ENCODE data around the gene FAM110D. TPM values are rescaled to one million over a fixed set of nuclear protein-coding genes. Genes with fewer than 3 reads are reported as not detected.

The FAM110D gene
- total and polyA plus RNA-seq, 2 donors (not counting 1 experiment from before 2014, with no cell fraction given) = not detected

- H2AFZ ChIP-seq (ENCODE audit: insufficient read depth, low read depth, low read length, poor library complexity, severe bottlenecking) = no peak overlapping the region
- no peaks in the 10 kb centered on the region for H3K79me2 ChIP-seq (ENCODE audit: control insufficient read depth, insufficient read depth, low read length)
- H3K4me1 ChIP-seq (ENCODE audit: control insufficient read depth in 2 of 2, insufficient read depth in 2 of 2, low read length in 2 of 2) = no peaks in the 10 kb centered on the region
- no peaks in the 10 kb centered on the region for H3K9me3 Mint-ChIP-seq (ENCODE audit: insufficient read depth)
- no peak for DNase-seq
- no peak overlapping the region for H3K4me3 Mint-ChIP-seq
- no peaks in the 10 kb centered on the region for H3K9me3 ChIP-seq (ENCODE audit: control extremely low read depth in 1 of 3, control insufficient read depth in 2 of 3, insufficient read depth in 1 of 3, low read length in 2 of 3)
- no peak overlapping the region for H3K4me2 ChIP-seq (replicated peaks; ENCODE audit: low read depth, low read length, poor library complexity, severe bottlenecking)
- no peaks in the 10 kb centered on the region for H3K27me3 ChIP-seq (replicated peaks in 1 of 4; ENCODE audit: control extremely low read depth in 1 of 4, control insufficient read depth in 3 of 4, insufficient read depth in 4 of 4, low read length in 3 of 4)
- peaks cover 6% of the 10 kb centered on the region for H3K27me3 Mint-ChIP-seq
- no peaks in the 10 kb centered on the region for H4K20me1 ChIP-seq (ENCODE audit: control insufficient read depth, insufficient read depth, low read length, poor library complexity, severe bottlenecking)
- no peak overlapping the region for H3K27ac ChIP-seq (ENCODE audit: low read length in 2 of 2)
- H3K4me1 Mint-ChIP-seq = no peaks in the 10 kb centered on the region
- H3K4me3 ChIP-seq (ENCODE audit: control extremely low read depth in 1 of 5, extremely low read depth in 1 of 5, insufficient read depth in 1 of 5, low read depth in 2 of 5, low read length in 4 of 5) = no peak overlapping the region
- no peak overlapping the region for H3K27ac Mint-ChIP-seq
- no peaks in the 10 kb centered on the region for H3K36me3 ChIP-seq (replicated peaks in 1 of 2; ENCODE audit: control extremely low read depth in 1 of 2, control insufficient read depth in 1 of 2, extremely low read depth in 1 of 2, insufficient read depth in 2 of 2, low read length in 1 of 2)
- intact Hi-C loops (cut with micrococcal nuclease) = no loop called here
- TF ChIP-seq EZH2 (IDR thresholded peaks at IDR 0.05; ENCODE audit: borderline replicate concordance, insufficient read depth, low read depth, low read length, poor library complexity, severe bottlenecking) = no peak
- WGBS (ENCODE audit: insufficient coverage) = 91% methylated on average over 6 of the region's 9 CpGs
- no peak overlapping the region for H3K9ac ChIP-seq (ENCODE audit: low read length)
- ChIA-PET CTCF (interaction anchor here (0.9 to 1.9 kb wide), 4 partner anchors 30 to 214 kb away, joined by 3 to 8 read pairs (median 4); partner anchors contain the start of genes CEP85 and ZNF593OS), POLR2A (no interaction called here)
- ATAC-seq (ENCODE audit: low read depth) = no peak
These were observed 44.9 kb downstream of the FAM110D start for GRCh38 chr1:26203642-26204318.

GRCh38 chr1:26210147-26210870 is 51.4 kb downstream of the FAM110D start:
- POLR2A ChIA-PET = no interaction called here
- H3K4me1 Mint-ChIP-seq = no peaks in the 10 kb centered on the region
- Histone ChIP-seq H3K9ac (ENCODE audit: low read length) (no peak overlapping the region), H3K4me1 (ENCODE audit: control insufficient read depth in 2 of 2, insufficient read depth in 2 of 2, low read length in 2 of 2) (no peaks in the 10 kb centered on the region), H3K4me3 (ENCODE audit: control extremely low read depth in 1 of 5, extremely low read depth in 1 of 5, insufficient read depth in 1 of 5, low read depth in 2 of 5, low read length in 4 of 5) (no peak overlapping the region), H3K79me2 (ENCODE audit: control insufficient read depth, insufficient read depth, low read length) (no peaks in the 10 kb centered on the region), H3K4me2 (replicated peaks; ENCODE audit: low read depth, low read length, poor library complexity, severe bottlenecking) (no peak overlapping the region), H3K36me3 (replicated peaks in 1 of 2; ENCODE audit: control extremely low read depth in 1 of 2, control insufficient read depth in 1 of 2, extremely low read depth in 1 of 2, insufficient read depth in 2 of 2, low read length in 1 of 2) (no peaks in the 10 kb centered on the region), H4K20me1 (ENCODE audit: control insufficient read depth, insufficient read depth, low read length, poor library complexity, severe bottlenecking) (no peaks in the 10 kb centered on the region), H3K27ac (ENCODE audit: low read length in 2 of 2) (no peak overlapping the region), H2AFZ (ENCODE audit: insufficient read depth, low read depth, low read length, poor library complexity, severe bottlenecking) (no peak overlapping the region), H3K27me3 (replicated peaks in 1 of 4; ENCODE audit: control extremely low read depth in 1 of 4, control insufficient read depth in 3 of 4, insufficient read depth in 4 of 4, low read length in 3 of 4) (peaks cover 0 to 2% (median 0%) of the 10 kb centered on the region in 4 experiments), H3K9me3 (ENCODE audit: control extremely low read depth in 1 of 3, control insufficient read depth in 2 of 3, insufficient read depth in 1 of 3, low read length in 2 of 3) (no peaks in the 10 kb centered on the region)
- TF ChIP-seq EZH2 (IDR thresholded peaks at IDR 0.05; ENCODE audit: borderline replicate concordance, insufficient read depth, low read depth, low read length, poor library complexity, severe bottlenecking) = no peak
- no peak for TF ChIP-seq CTCF (IDR thresholded peaks at IDR 0.05)
- 96% methylated on average over 4 of the region's 5 CpGs for WGBS (ENCODE audit: insufficient coverage)
- intact Hi-C loops (cut with micrococcal nuclease) = no loop called here
- DNase-seq (no peak), ATAC-seq (ENCODE audit: low read depth) (no peak)
- CTCF ChIA-PET = interaction anchor here (0.6 to 1.2 kb wide), 3 partner anchors 9 to 149 kb away, joined by 3 read pairs; no protein-coding TSS in a partner anchor
- no peaks in the 10 kb centered on the region for H3K9me3 Mint-ChIP-seq (ENCODE audit: insufficient read depth)
- H3K27ac Mint-ChIP-seq = no peak overlapping the region
- H3K4me3 Mint-ChIP-seq = no peak overlapping the region
- H3K27me3 Mint-ChIP-seq = peaks cover 8% of the 10 kb centered on the region

Measured in B cell (primary cell).